Measurements from ENCODE around the gene FGR.

The FGR gene

GRCh38 chr1:27603681-27604578 lies 31.1 kb downstream of the FGR start, which contains the start of gene AHDC1:
Gene AHDC1, minus strand, starts transcription at chr1:27604144. Its CDS starts 52,029 bp downstream, at chr1:27552115.
- H3K27me3 ChIP-seq: no peaks in the 10 kb centered on the region
- peaks cover 14% of the 10 kb centered on the region for H3K4me1 ChIP-seq
- peak within 1 kb of the TSS; percentile 71 for H3K4me3 ChIP-seq (ENCODE audit: low read depth, low read length)
- H3K9me3 ChIP-seq: no peaks in the 10 kb centered on the region
- TF ChIP-seq CTCF (IDR thresholded peaks at IDR 0.05; ENCODE audit: low read depth, low read length): no peak
- H3K36me3 ChIP-seq: no peaks in the 10 kb centered on the region
- DNase-seq: peak; percentile 92

GRCh38 chr1:27603309-27603680 lies 31.7 kb downstream of the FGR start:
- no peak for DNase-seq
- no peaks in the 10 kb centered on the region for H3K36me3 ChIP-seq

GRCh38 chr1:27602462-27603308 lies 32.3 kb downstream of the FGR start:
- Histone ChIP-seq H3K27me3 (no peaks in the 10 kb centered on the region), H3K36me3 (no peaks in the 10 kb centered on the region), H3K9me3 (no peaks in the 10 kb centered on the region), H3K4me3 (ENCODE audit: low read depth, low read length) (peak overlapping the region; percentile 71), H3K4me1 (peaks cover 24% of the 10 kb centered on the region)
- no peak for DNase-seq
- TF ChIP-seq CTCF (IDR thresholded peaks at IDR 0.05; ENCODE audit: low read depth, low read length): no peak

More at GRCh38 chr1:27603309-27603680, 31.7 kb downstream of the FGR start:
- Histone ChIP-seq H3K9me3 (no peaks in the 10 kb centered on the region), H3K27me3 (no peaks in the 10 kb centered on the region), H3K4me3 (ENCODE audit: low read depth, low read length) (peak overlapping the region; percentile 71), H3K4me1 (peaks cover 20% of the 10 kb centered on the region)
- TF ChIP-seq CTCF (IDR thresholded peaks at IDR 0.05; ENCODE audit: low read depth, low read length): no peak

- TF ChIP-seq CTCF (IDR thresholded peaks at IDR 0.05; ENCODE audit: low read depth, low read length): no peak
- DNase-seq: no peak
- Histone ChIP-seq H3K27me3 (no peaks in the 10 kb centered on the region), H3K9me3 (no peaks in the 10 kb centered on the region), H3K4me1 (peaks cover 30% of the 10 kb centered on the region), H3K4me3 (ENCODE audit: low read depth, low read length) (peak overlapping the region; percentile 71), H3K36me3 (no peaks in the 10 kb centered on the region)
These were observed 33.1 kb downstream of the FGR start for GRCh38 chr1:27601771-27602461.

GRCh38 chr1:27601321-27601770 lies 33.6 kb downstream of the FGR start:
- TF ChIP-seq CTCF (IDR thresholded peaks at IDR 0.05; ENCODE audit: low read depth, low read length): no peak

More at GRCh38 chr1:27601321-27601770, 33.6 kb downstream of the FGR start:
- Histone ChIP-seq H3K9me3 (no peaks in the 10 kb centered on the region), H3K4me3 (ENCODE audit: low read depth, low read length) (peak overlapping the region; percentile 71), H3K36me3 (no peaks in the 10 kb centered on the region), H3K4me1 (peaks cover 29% of the 10 kb centered on the region), H3K27me3 (no peaks in the 10 kb centered on the region)
- DNase-seq: no peak
